Epidermal melanocyte (primary cell): ENCODE measurements around the gene ZMYND12.

ENCODE experiments used
- DNase-seq: peaks from one replicate; pipeline ENCODE4 v3.0.0; 2011; ENCODE audit warnings: low spot score; ENCODE audit not compliant: insufficient read length

The ZMYND12 gene

GRCh38 chr1:42439940-42440339, 15.9 kb downstream of the ZMYND12 start:
- no peak for DNase-seq

GRCh38 chr1:42434340-42434739, 21.5 kb downstream of the ZMYND12 start:
- DNase-seq = no peak

- no peak for DNase-seq
Observed at GRCh38 chr1:42433369-42433768, 22.5 kb downstream of the ZMYND12 start.

GRCh38 chr1:42432714-42433113, 23.1 kb downstream of the ZMYND12 start:
- DNase-seq = no peak

GRCh38 chr1:42431514-42431913, 24.3 kb downstream of the ZMYND12 start:
- DNase-seq = no peak

GRCh38 chr1:42430286-42431135, 25.3 kb downstream of the ZMYND12 start:
- DNase-seq = no peak

- DNase-seq = no peak
Observed at GRCh38 chr1:42429603-42430002, 26.2 kb downstream of the ZMYND12 start.

GRCh38 chr1:42427240-42427639, 28.6 kb downstream of the ZMYND12 start:
- no peak for DNase-seq

- DNase-seq = no peak
Observed at GRCh38 chr1:42424201-42424600, 31.6 kb downstream of the ZMYND12 start.

- no peak for DNase-seq
Observed at GRCh38 chr1:42423681-42424080, 32.1 kb downstream of the ZMYND12 start.

- no peak for DNase-seq
Observed at GRCh38 chr1:42422737-42423136, 33.1 kb downstream of the ZMYND12 start.

GRCh38 chr1:42420911-42421585, 34.8 kb downstream of the ZMYND12 start:
- DNase-seq = peak; percentile 64

- no peak for DNase-seq
Observed at GRCh38 chr1:42420121-42420520, 35.7 kb downstream of the ZMYND12 start.

- DNase-seq = no peak
Observed at GRCh38 chr1:42419126-42419821, 36.5 kb downstream of the ZMYND12 start.

GRCh38 chr1:42418516-42418915, 37.3 kb downstream of the ZMYND12 start:
- DNase-seq = no peak

GRCh38 chr1:42417166-42417565, 38.7 kb downstream of the ZMYND12 start:
- no peak for DNase-seq

GRCh38 chr1:42414551-42415496, 41.0 kb downstream of the ZMYND12 start:
- no peak for DNase-seq

GRCh38 chr1:42403880-42404400, 51.9 kb downstream of the ZMYND12 start:
- DNase-seq = no peak

GRCh38 chr1:42399315-42400100, 56.3 kb downstream of the ZMYND12 start:
- no peak for DNase-seq
